IPS-18a (cell line): ENCODE data around the gene HBG2.

Experiments used
- H3K27ac ChIP-seq: one replicate; pipeline ENCODE4 v1.5.1; 2013; ENCODE audit warnings: low read length
- H3K27me3 ChIP-seq: one replicate; pipeline ENCODE4 v1.6.1; 2013; ENCODE audit warnings: mild to moderate bottlenecking, low read length; ENCODE audit not compliant: control insufficient read depth, insufficient read depth
- H3K36me3 ChIP-seq: one replicate; pipeline ENCODE4 v1.6.1; 2013; ENCODE audit warnings: low read depth, low read length; ENCODE audit not compliant: control insufficient read depth
- H3K4me1 ChIP-seq: one replicate; pipeline ENCODE4 v1.6.1; 2013; ENCODE audit warnings: low read depth, low read length; ENCODE audit not compliant: control insufficient read depth
- H3K4me3 ChIP-seq: one replicate; pipeline ENCODE4 v1.5.1; 2013; ENCODE audit warnings: low read length
- H3K9ac ChIP-seq: one replicate; pipeline ENCODE4 v1.6.1; 2013; ENCODE audit warnings: mild to moderate bottlenecking, low read length, moderate library complexity
- H3K9me3 ChIP-seq: one replicate; pipeline ENCODE4 v1.6.1; 2013; ENCODE audit warnings: low read depth, low read length; ENCODE audit not compliant: control insufficient read depth

HBG2 gene

DNA sequence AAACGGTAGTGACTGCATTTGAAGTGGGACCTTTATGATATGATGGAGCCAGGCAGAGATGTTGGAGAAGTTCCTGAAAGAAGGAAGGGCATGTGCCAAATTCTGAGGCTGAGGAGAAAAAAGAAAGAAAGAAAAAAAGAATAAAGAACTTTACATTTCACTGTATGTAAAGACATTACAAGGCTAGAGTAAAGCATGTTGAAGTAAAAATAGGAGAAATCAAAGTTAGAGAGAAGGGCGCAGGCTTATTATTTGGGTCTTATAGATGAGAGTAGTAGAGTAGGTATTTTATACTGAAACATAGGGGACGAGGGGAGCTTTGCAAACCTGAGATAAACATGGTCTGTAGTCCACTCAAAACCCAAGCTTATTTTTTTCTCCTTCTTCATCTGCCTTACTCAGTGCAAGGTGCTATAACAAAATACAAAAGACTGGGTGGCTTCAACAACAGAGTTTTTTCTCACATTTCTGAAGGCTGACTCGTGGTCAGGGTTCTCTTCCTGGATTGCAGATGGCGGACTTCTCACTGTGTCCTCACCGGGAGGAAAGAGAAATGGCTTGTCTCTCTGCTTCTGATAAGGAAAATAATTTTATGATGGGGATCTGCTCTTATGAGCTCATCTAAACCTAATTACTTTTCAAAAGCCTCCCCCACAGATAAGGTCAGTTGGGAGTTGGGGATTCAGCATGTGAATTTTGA lies 7.7 kb downstream of the HBG2 start:
- Histone ChIP-seq H3K4me3 (no peak overlapping the region), H3K27me3 (no peaks in the 10 kb centered on the region), H3K4me1 (no peaks in the 10 kb centered on the region), H3K9me3 (no peaks in the 10 kb centered on the region), H3K36me3 (no peaks in the 10 kb centered on the region), H3K9ac (no peak overlapping the region), H3K27ac (no peak overlapping the region)

DNA sequence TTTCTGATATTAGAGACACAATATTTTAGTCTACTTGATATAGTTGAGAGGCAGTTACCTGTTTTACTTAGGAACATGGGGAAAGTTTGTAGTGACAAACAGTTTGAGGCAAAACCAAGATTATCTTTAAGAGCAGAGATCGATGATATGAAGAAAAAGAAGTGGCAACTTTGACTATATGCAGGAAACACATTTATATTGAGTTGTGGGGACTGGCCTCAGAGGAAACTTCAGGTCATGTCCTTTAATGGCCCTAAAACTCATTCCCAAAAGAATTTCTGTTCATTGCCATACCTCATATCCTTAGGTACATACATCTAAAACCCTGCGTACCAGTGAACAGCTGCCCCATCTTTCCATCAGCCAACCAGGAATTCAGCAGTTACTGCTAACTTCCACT lies 9.4 kb downstream of the HBG2 start:
- Histone ChIP-seq H3K9ac (no peak overlapping the region), H3K36me3 (no peaks in the 10 kb centered on the region), H3K4me3 (no peak overlapping the region)

DNA sequence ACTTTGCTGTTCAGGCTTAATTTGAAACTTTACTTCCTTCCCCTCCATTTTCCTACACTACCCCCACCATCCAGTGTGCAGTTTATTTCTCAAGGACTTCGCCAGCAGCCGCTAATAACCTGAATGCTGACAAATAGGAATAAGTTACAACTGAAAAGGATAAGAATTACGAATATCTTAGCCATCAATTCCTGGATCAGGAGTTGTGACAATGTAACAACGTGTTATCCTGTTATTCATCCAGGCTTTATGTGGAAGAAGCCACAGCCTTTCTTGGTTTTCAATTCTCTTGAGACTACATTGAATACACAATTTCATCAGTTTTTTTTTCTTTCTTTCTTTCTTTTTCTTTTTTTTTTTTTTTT lies 10.8 kb downstream of the HBG2 start:
- H3K4me3 ChIP-seq: no peak overlapping the region
- no peaks in the 10 kb centered on the region for H3K9me3 ChIP-seq
- H3K36me3 ChIP-seq: no peaks in the 10 kb centered on the region
- H3K9ac ChIP-seq: no peak overlapping the region
- no peaks in the 10 kb centered on the region for H3K27me3 ChIP-seq
- H3K27ac ChIP-seq: no peak overlapping the region
- no peaks in the 10 kb centered on the region for H3K4me1 ChIP-seq

More for the DNA sequence above, 9.4 kb downstream of the HBG2 start:
- Histone ChIP-seq H3K9me3 (no peaks in the 10 kb centered on the region), H3K27me3 (no peaks in the 10 kb centered on the region), H3K4me1 (no peaks in the 10 kb centered on the region), H3K27ac (no peak overlapping the region)

DNA sequence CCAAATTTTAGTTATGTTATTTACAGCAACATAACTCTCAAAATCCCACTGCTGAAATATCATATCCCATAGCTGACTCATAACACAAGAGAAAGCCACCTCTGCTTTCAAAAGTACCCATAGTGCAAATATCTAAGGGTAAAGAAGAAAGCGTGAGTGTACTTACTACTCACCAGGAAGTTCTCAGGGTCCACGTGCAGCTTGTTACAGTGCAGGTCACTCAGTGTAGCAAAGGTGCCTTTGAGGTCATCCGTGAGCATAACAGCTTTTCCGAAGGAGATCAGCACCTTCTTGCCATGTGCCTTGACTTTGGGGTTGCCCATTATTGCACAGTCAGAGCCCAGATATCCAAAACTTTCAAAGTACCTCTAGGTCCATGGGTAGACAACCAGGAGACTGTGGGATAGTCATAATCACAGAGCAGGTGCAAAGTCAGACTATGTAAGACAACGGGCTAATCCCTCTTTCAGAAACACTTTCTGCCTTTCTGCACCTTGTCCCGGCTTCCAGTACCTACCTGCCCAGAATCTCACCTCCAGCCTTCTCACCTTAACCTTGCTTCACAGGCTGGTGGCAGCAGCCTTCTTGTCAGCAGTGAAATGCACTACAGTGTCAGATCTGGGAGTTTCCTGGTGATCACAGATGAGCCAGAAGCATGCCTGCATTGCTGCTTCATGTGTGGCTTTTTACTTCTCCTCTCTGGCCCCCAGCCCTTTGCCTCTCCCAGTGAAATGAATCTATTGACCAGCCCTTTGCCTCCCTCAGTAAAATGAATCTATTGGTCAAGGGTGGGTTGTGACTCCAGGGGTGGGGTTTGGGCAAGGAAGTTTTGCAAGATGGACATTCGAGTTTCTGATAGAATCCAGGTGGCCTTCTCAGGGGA lies 11.4 kb downstream of the HBG2 start:
- no peaks in the 10 kb centered on the region for H3K27me3 ChIP-seq
- H3K9ac ChIP-seq: no peak overlapping the region
- no peaks in the 10 kb centered on the region for H3K9me3 ChIP-seq
- H3K4me1 ChIP-seq: no peaks in the 10 kb centered on the region
- H3K27ac ChIP-seq: no peak overlapping the region
- no peaks in the 10 kb centered on the region for H3K36me3 ChIP-seq
- H3K4me3 ChIP-seq: no peak overlapping the region

DNA sequence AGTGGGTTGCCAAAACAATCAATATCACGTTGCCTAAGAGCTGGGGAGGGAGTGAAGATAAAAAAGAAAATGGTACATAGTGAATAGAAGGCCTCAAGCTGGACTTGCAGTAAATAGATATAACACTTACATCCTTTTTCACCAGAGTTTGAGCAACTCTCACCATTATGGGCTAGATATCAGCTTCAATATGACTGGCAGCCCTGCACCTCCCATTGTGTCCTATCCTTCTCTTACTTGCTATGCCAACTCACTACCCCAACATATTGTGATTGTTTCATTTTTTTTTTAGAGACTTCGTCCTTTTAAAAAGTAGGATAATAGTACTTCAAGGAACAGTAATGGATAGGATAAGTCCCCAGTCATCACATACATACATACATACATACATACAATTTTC lies 12.4 kb downstream of the HBG2 start:
- Histone ChIP-seq H3K27ac (no peak overlapping the region), H3K36me3 (no peaks in the 10 kb centered on the region), H3K4me3 (no peak overlapping the region), H3K9me3 (no peaks in the 10 kb centered on the region), H3K27me3 (no peaks in the 10 kb centered on the region), H3K9ac (no peak overlapping the region), H3K4me1 (no peaks in the 10 kb centered on the region)

DNA sequence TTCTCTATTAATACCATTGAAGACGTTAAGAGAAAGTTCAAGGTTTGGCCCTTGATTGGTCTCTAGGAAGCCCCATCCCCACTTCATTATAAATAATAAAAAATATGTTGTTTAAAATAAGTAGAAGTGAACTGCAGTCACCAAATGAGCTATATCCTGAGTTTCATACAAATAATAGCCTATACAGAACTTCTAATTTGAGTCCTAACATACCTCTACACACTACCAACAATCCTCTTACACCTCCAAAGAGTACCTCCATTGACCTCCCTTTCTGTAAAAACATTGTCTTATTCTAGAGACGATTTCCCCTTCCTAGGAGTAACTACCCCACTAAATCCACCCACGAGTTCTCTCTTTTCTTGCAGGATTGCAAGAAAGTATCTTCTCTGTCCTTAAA lies 13.1 kb downstream of the HBG2 start:
- H3K4me1 ChIP-seq: no peaks in the 10 kb centered on the region
- H3K4me3 ChIP-seq: no peak overlapping the region
- no peaks in the 10 kb centered on the region for H3K36me3 ChIP-seq
- H3K9ac ChIP-seq: no peak overlapping the region
- H3K9me3 ChIP-seq: no peaks in the 10 kb centered on the region
- H3K27ac ChIP-seq: no peak overlapping the region
- no peaks in the 10 kb centered on the region for H3K27me3 ChIP-seq

DNA sequence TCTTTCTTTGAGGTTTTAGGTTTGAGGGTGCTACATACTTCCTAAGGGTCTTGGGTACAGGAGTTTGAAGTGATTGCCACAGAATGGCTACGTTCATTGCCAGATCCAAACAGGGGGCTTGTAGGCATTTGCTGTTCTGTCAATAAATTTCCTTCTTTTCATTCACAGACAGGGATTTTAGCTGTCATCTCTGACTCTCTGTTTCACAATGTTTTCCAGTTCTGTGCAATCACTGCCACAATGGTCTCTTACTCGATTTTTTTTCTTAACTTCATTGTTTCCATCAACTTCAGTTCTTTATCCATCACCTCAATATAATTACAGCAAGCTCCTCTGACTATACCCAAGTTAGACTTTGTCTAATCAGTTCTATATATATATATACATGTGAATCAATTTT lies 14.1 kb downstream of the HBG2 start:
- Histone ChIP-seq H3K4me1 (no peaks in the 10 kb centered on the region), H3K27ac (no peak overlapping the region), H3K27me3 (no peaks in the 10 kb centered on the region), H3K36me3 (no peaks in the 10 kb centered on the region), H3K9ac (no peak overlapping the region), H3K9me3 (no peaks in the 10 kb centered on the region), H3K4me3 (no peak overlapping the region)

DNA sequence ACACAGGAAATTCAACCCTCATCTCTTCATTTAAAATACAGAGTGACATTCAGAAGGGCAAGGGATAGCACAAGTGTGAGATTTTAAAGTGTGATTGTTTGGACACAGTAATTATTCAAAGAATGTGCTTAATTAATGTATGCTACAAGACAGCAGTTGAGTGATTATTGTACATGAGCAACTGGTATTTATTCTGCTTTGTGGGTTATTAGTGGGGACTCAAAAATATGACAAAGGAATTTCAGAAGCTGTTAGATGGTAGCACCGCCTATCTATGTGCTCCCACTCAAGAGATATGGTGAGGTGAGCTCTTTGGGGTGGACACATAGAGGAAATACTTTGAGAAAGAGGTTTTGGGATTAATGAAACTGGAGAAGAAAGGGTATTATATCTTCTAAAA lies 14.5 kb downstream of the HBG2 start:
- Histone ChIP-seq H3K27me3 (no peaks in the 10 kb centered on the region), H3K36me3 (no peaks in the 10 kb centered on the region), H3K9ac (no peak overlapping the region), H3K4me1 (no peaks in the 10 kb centered on the region), H3K27ac (no peak overlapping the region), H3K4me3 (no peak overlapping the region), H3K9me3 (no peaks in the 10 kb centered on the region)

DNA sequence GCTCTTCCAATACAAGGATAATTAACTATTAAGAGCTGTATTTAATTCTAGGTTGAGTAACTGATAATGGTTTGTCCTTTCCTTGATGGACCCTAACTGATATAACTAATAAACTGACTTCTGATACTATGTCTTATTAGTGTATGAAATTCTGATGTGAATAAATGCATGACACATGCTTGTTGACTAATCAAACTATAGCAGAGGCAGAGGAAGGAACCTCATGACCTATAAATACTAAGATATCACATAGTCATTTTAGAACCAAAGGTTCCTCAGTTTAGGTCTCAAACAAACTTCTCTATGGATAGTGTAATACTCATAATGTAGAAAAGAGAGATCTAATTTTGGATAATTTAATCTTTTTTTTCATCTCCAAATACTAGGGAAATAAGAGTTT lies 15.5 kb downstream of the HBG2 start:
- Histone ChIP-seq H3K4me3 (no peak overlapping the region), H3K36me3 (no peaks in the 10 kb centered on the region), H3K9me3 (no peaks in the 10 kb centered on the region), H3K4me1 (no peaks in the 10 kb centered on the region), H3K27me3 (no peaks in the 10 kb centered on the region), H3K9ac (no peak overlapping the region), H3K27ac (no peak overlapping the region)

DNA sequence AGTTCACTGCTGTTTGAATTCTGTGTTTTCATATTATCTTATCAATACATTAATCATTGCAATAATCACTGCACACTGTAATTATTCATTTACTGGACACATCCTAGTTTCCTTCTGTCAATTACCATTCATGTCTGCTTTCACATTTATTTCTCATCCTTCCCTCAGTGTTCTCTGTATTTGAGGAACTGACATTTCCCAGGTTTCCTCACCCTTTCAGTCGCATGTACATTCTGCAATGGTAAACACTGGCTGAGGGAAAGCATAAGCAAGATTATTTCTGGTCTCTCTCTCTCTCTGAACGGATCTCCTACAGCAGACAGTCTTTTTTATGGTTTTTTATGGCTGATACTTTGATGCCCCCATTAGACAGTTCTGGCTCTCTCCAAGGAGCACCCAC lies 16.1 kb downstream of the HBG2 start:
- H3K9me3 ChIP-seq: no peaks in the 10 kb centered on the region
- no peak overlapping the region for H3K27ac ChIP-seq
- H3K9ac ChIP-seq: no peak overlapping the region
- no peak overlapping the region for H3K4me3 ChIP-seq
- no peaks in the 10 kb centered on the region for H3K36me3 ChIP-seq
- no peaks in the 10 kb centered on the region for H3K4me1 ChIP-seq
- no peaks in the 10 kb centered on the region for H3K27me3 ChIP-seq

DNA sequence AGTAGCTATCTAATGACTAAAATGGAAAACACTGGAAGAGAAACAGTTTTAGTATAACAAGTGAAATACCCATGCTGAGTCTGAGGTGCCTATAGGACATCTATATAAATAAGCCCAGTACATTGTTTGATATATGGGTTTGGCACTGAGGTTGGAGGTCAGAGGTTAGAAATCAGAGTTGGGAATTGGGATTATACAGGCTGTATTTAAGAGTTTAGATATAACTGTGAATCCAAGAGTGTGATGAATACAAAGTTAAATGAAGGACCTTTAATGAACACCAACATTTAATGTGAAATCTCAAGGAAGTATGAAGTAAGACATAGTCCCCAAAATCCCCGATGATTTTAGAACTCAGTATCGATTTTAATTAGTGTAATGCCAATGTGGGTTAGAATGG lies 17.2 kb downstream of the HBG2 start:
- H3K9ac ChIP-seq: no peak overlapping the region
- no peak overlapping the region for H3K4me3 ChIP-seq
- no peaks in the 10 kb centered on the region for H3K4me1 ChIP-seq

More for the DNA sequence above, 17.2 kb downstream of the HBG2 start:
- Histone ChIP-seq H3K9me3 (no peaks in the 10 kb centered on the region), H3K27ac (no peak overlapping the region), H3K27me3 (no peaks in the 10 kb centered on the region), H3K36me3 (no peaks in the 10 kb centered on the region)
